Large intestine (tissue), 3 donors: ENCODE results near the gene KCNMB3. TPM values are rescaled to one million over a fixed set of nuclear protein-coding genes. Genes with fewer than 3 reads are reported as not detected.
"Not testable (repeated sequence)": the region's sequence is repeated elsewhere in the genome, so short reads cannot be mapped to it uniquely, and the experiment has no call there.

Source experiments
- DNase-seq, 2 donors: peaks; one replicate each; pipeline versions ENCODE4 v3.0.0 to v3.0.0-alpha.2; 2013
- H3K27ac ChIP-seq: one replicate; pipeline ENCODE4 v1.5.1; 2013; ENCODE audit warnings: low read length
- H3K27me3 ChIP-seq: 2 replicates; pipeline ENCODE4 v1.6.1; 2013; ENCODE audit warnings: low read length; ENCODE audit not compliant: control insufficient read depth, insufficient read depth
- H3K36me3 ChIP-seq: 2 replicates; pipeline ENCODE4 v1.6.1; 2013; ENCODE audit warnings: low read length; ENCODE audit not compliant: control insufficient read depth, insufficient read depth
- H3K4me1 ChIP-seq: one replicate; pipeline ENCODE4 v1.6.1; 2013; ENCODE audit warnings: low read length; ENCODE audit not compliant: control insufficient read depth, insufficient read depth
- H3K4me3 ChIP-seq: one replicate; pipeline ENCODE4 v1.5.1; 2013; ENCODE audit warnings: low read length
- H3K9me3 ChIP-seq: one replicate; pipeline ENCODE4 v1.6.1; 2013; ENCODE audit warnings: mild to moderate bottlenecking, low read depth, low read length, moderate library complexity; ENCODE audit not compliant: control insufficient read depth
- WGBS: methylation state at CpG from one replicate; pipeline ENCODE4 v1.1.5; 2013; ENCODE audit warnings: low lambda C conversion rate; ENCODE audit not compliant: insufficient coverage; 5-methylcytosine and 5-hydroxymethylcytosine counted together
- polyA plus RNA-seq: library from polyadenylated mRNA; unstranded; fragments of 120-200 nt; gene quantifications from one replicate; pipeline ENCODE4 v1.2.1, GENCODE V29; 2013

Gene KCNMB3
- polyA plus RNA-seq, 1 donor: 5.0 TPM

DNA sequence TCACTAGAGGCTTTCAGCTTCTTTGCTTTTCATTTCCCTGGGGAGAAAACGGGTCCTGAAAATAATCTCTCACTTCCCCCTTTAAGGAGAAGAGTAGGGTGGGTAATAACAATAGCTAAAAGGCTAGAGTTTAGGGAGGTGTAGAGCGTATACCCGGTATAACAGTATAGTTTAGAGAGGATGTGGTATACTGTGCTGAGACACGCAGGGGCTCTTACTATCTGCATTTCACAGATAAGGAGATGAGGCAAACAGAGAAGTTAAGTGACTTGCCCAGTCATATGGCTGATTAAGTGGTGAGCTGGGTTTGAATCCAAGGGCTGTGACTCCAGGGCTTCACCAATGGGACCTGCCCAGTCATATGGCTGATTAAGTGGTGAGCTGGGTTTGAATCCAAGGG is 15.0 kb upstream of the KCNMB3 start:
- H3K27ac ChIP-seq: no peak overlapping the region
- 73% methylated on average over 2 of the region's 4 CpGs for WGBS
- H3K4me3 ChIP-seq: no peak overlapping the region
- H3K9me3 ChIP-seq: peaks cover 10% of the 10 kb centered on the region
- peaks cover 5% of the 10 kb centered on the region for H3K27me3 ChIP-seq
- no peaks in the 10 kb centered on the region for H3K4me1 ChIP-seq
- DNase-seq: no peak
- no peaks in the 10 kb centered on the region for H3K36me3 ChIP-seq

DNA sequence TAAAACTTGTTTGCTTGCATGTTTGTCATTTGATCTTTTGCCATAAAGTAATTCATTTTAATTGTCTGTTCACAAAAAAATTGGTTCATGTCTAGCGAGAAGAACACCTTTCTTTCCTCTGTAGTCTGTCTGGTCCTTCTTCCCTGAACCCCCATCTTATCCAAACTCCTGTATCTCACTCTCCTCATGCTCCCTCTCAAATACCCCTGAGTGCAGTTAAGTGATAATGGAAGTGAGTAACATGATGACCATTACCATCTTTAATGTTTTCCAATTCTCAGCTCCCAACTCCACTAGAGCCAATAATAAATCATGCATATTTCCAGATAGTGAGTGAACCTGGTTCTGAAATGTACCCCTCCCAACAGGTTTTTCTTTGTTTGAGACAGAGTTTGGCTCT is 14.2 kb upstream of the KCNMB3 start:
- no peak overlapping the region for H3K4me3 ChIP-seq
- no peaks in the 10 kb centered on the region for H3K4me1 ChIP-seq
- H3K27ac ChIP-seq: no peak overlapping the region
- H3K36me3 ChIP-seq: no peaks in the 10 kb centered on the region
- peaks cover 15% of the 10 kb centered on the region for H3K9me3 ChIP-seq
- WGBS: 67% methylated on average over 1 of the region's 1 CpG
- peaks cover 5% of the 10 kb centered on the region for H3K27me3 ChIP-seq
- no peak for DNase-seq

DNA sequence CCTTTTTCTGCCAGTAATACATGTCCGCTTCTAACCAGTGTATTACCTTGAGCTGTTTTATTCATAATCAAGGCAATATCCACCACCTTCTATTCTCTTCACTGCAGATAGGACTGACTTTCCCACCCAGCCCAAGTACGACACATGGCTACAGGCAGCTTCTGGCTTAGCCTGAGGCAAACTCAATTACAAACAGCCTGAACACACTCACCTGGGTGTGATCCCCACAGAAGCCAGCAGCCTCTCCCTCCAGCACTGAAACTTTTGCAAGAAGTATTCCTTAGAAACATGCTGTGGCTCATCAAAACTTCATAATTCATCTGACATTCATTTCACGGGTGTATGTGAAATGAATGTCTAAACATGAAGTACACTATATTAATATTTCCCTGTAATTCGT is 13.5 kb upstream of the KCNMB3 start:
- Histone ChIP-seq H3K36me3 (no peaks in the 10 kb centered on the region), H3K4me1 (no peaks in the 10 kb centered on the region), H3K27me3 (peaks cover 5% of the 10 kb centered on the region), H3K9me3 (peaks cover 15% of the 10 kb centered on the region), H3K4me3 (no peak overlapping the region), H3K27ac (no peak overlapping the region)
- 100% methylated on average over 1 of the region's 4 CpGs for WGBS
- no peak for DNase-seq

DNA sequence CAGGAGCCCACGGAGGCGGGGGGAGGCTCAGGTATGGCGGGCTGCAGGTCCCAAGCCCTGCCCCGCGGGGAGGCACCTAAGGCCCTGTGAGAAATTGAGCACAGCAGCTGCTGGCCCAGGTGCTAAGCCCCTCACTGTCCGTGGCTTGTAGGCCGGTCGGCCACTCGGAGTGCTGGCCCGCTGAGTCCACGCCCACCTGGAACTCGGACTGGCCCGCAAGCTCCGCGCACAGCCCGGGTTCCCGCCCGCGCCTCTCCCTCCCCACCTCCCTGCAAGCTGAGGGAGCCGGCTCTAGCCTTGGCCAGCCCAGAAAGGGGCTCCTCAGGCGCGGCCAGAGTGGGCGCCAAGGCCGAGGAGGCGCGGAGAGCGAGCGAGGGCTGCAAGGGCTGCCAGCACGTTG is 12.2 kb upstream of the KCNMB3 start:
- Histone ChIP-seq H3K4me1 (no peaks in the 10 kb centered on the region), H3K9me3 (peaks cover 18% of the 10 kb centered on the region), H3K4me3 (no peak overlapping the region), H3K36me3 (no peaks in the 10 kb centered on the region), H3K27me3 (peaks cover 5% of the 10 kb centered on the region), H3K27ac (no peak overlapping the region)
- DNase-seq: no peak
- WGBS: 100% methylated on average over 2 of the region's 29 CpGs

DNA sequence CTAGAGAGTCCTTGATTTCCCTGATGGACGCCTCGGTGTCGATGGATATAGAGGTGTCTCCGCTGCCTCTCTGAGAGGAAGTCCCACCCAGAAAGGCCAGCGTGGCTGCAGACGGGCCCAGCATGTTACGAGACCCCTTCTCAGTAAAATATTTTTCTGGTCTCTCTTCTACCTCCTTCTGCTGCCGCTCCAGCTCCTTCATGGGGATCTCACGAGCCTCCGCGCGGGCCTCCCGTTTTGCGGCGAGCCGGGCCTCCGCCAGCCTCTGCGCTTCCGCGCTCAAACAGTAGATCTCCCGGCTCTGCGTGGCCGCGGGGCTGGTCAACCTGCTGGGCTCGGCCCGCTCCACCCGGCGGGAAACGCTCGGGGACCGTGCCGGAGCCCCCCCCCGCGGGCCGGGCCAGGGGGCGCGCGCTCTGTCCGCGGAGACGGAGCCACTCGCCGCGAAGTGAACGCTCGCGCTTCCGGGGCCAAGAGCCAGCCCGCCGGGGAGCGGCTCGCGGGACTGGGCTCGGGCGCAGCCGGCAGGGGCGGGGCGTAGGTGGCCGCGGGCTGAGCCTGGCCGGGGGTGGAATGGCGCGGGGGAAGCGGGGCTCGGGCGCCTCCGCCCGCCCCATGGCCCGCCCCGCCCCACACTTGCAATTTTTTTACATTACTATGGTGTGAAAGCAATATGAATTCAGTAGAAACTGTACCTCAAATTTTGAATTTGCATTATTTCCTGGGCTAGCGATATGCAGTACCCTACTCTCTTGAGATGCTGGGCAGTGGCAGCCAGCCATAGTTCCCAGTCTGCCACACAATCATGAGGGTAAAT is 10.2 kb upstream of the KCNMB3 start:
- no peaks in the 10 kb centered on the region for H3K36me3 ChIP-seq
- no peaks in the 10 kb centered on the region for H3K4me1 ChIP-seq
- peaks cover 2% of the 10 kb centered on the region for H3K27me3 ChIP-seq
- WGBS: 0% methylated on average over 1 of the region's 71 CpGs
- no peak overlapping the region for H3K27ac ChIP-seq
- H3K9me3 ChIP-seq: peaks cover 21% of the 10 kb centered on the region
- DNase-seq: peak; percentile 61 to 83
- H3K4me3 ChIP-seq: peak overlapping the region; percentile 60

DNA sequence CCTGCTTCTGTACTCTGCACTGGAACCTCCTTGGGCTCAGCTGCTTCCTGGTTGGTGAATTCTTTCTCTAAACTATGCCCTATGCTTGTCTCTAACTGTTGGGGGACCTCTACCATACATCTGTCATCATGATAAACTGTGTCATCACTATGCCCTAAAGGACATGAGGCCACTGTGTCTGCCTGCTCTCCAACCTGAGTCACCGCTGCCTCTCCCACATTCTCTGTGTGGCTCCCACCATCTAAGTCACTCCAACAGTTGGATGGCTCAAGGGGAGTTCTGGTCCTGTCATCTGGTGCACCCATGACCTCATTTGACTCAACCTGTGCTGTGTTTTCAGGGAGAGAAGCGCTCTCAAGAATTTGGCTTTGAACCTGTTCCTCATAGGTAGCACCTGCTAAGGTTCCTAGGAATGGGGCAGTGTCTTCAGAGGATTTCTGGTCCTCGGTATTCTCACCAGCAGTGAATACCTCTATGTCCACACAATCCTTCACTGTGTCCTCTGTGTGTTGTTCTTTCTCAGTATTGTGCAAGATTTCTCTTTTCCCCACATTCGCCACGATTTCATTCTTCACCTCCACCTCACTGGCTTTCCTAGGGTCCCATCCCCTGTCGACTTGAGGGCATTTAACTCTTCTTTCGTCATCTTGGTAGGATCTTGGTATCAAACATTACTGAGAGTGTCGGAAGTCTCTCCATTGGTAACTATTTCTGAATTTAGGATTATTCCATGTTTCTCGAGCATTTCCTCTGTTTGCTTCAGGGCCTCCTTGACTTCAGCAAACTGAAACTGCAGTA is 9.2 kb upstream of the KCNMB3 start:
- not testable (repeated sequence) for H3K4me1 ChIP-seq, DNase-seq, H3K4me3 ChIP-seq, H3K27ac ChIP-seq, H3K27me3 ChIP-seq, H3K36me3 ChIP-seq
- peaks cover 21% of the 10 kb centered on the region for H3K9me3 ChIP-seq
- WGBS: 100% methylated on average over 2 of the region's 9 CpGs

DNA sequence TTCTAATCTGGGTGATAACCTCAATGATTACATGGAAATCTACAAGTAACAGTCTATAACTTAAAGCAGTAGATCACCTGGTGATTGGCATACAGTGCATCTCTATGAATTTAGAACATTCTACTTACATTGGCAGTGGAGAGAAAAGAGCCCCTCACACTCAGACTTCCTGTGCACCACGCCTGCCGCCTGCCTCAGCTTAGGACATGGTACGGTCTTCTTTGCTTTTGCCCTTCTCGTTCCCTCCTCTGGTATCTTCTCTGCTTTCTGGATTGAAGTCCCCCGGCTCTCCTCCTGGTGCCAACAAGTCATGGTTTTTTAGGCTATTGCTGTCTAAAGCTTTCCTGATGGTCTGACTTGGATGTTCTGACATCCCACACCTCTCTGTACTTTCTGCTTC is 7.9 kb upstream of the KCNMB3 start:
- H3K9me3 ChIP-seq: peaks cover 21% of the 10 kb centered on the region
- DNase-seq: no peak
- H3K36me3 ChIP-seq: no peaks in the 10 kb centered on the region
- no peaks in the 10 kb centered on the region for H3K4me1 ChIP-seq
- no peaks in the 10 kb centered on the region for H3K27me3 ChIP-seq
- H3K4me3 ChIP-seq: no peak overlapping the region
- no peak overlapping the region for H3K27ac ChIP-seq
- no CpG with 5 or more reads among the region's 5 CpGs for WGBS

DNA sequence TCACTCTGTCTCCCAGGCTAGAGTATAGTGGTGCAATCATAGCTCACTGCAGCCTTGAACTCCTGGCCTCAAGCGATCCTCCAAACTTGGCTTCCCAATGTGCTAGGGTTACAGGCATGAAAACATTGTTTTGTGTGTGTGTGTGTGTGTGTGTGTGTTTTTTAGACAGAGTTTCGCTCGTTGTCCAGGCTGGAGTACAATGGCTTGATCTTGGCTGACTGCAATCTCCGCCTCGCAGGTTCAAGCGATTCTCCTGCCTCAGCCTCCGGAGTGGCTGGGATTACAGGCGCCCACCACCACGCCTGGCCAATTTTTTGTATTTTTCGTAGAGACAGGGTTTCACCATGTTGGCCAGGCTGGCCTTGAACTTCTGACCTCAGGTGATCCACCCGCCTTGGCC is 6.8 kb upstream of the KCNMB3 start:
- not testable (repeated sequence) for H3K36me3 ChIP-seq, DNase-seq, H3K27me3 ChIP-seq, H3K4me1 ChIP-seq, H3K27ac ChIP-seq, H3K4me3 ChIP-seq
- peaks cover 14% of the 10 kb centered on the region for H3K9me3 ChIP-seq
- WGBS: 100% methylated on average over 2 of the region's 11 CpGs

DNA sequence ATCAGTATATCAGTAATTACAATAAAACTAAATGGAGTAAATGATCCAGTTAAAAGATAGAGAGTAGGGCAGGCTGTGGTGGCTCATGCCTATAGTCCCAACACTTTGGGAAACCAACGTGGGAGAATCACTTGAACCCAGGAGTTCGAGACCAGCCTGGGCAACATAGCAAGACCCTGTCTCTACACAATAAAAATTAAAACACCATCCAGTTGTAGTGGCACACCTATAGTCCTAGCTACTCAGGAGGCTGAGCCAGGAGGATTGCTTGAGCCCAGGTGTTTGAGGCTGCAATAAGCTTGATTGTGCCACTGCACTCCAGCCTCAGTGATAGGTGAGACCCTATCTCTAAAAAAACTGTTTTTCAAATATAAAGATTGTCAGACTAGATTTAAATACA is 5.9 kb upstream of the KCNMB3 start:
- H3K4me3 ChIP-seq: no peak overlapping the region
- no CpG with 5 or more reads among the region's 2 CpGs for WGBS
- H3K27me3 ChIP-seq: no peaks in the 10 kb centered on the region
- no peak overlapping the region for H3K27ac ChIP-seq
- no peaks in the 10 kb centered on the region for H3K36me3 ChIP-seq
- no peaks in the 10 kb centered on the region for H3K4me1 ChIP-seq
- peaks cover 13% of the 10 kb centered on the region for H3K9me3 ChIP-seq
- DNase-seq: no peak

DNA sequence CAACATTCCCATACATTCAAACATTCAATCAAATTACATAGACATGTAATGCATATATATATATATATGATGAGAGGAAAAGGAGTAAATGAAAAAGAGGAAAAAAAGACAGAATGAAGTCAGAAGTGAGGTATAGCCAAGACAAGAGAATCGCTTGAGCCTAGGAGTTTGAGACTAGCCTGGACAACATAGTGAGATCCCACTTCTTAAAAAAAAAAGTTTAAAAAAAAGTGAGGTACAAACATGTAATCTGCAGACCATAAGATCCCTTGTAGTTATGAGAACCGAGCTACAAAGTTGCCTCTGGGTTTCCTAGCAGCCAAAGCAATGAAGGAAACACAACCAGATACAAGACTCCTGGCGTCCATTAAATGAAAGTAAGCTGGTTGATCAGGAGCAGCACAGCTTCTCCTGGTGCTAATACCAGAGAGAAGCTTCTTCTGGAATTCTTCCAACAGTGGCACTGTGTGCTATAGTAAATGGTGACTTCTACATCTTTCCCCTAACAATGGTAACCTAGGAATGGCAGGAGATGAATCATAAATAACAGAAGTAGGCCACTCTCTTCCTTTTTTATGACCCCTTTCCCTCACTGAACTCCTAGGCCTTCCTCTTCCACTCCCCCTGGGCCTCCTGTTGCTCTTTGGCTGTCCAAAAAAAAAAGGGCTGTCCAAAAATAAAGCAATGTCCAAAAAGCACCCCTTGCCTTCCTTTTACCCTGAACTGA is 3.5 kb downstream of the KCNMB3 start:
- Histone ChIP-seq H3K27ac (no peak overlapping the region), H3K27me3 (no peaks in the 10 kb centered on the region), H3K4me1 (peaks cover 4% of the 10 kb centered on the region), H3K9me3 (no peaks in the 10 kb centered on the region), H3K4me3 (no peak overlapping the region), H3K36me3 (no peaks in the 10 kb centered on the region)
- WGBS: 100% methylated on average over 1 of the region's 3 CpGs
- DNase-seq: no peak
